Superior temporal gyrus (tissue), 1 donor: ENCODE measurements around the gene CCDC8.
"Not testable (repeated sequence)": the region's sequence is repeated elsewhere in the genome, so short reads cannot be mapped to it uniquely, and the experiment has no call there.

Experiments
- DNase-seq: peaks from one replicate; pipeline ENCODE4 v3.0.0-alpha.2; 2016; ENCODE audit errors: extremely low spot score

CCDC8 gene

DNA sequence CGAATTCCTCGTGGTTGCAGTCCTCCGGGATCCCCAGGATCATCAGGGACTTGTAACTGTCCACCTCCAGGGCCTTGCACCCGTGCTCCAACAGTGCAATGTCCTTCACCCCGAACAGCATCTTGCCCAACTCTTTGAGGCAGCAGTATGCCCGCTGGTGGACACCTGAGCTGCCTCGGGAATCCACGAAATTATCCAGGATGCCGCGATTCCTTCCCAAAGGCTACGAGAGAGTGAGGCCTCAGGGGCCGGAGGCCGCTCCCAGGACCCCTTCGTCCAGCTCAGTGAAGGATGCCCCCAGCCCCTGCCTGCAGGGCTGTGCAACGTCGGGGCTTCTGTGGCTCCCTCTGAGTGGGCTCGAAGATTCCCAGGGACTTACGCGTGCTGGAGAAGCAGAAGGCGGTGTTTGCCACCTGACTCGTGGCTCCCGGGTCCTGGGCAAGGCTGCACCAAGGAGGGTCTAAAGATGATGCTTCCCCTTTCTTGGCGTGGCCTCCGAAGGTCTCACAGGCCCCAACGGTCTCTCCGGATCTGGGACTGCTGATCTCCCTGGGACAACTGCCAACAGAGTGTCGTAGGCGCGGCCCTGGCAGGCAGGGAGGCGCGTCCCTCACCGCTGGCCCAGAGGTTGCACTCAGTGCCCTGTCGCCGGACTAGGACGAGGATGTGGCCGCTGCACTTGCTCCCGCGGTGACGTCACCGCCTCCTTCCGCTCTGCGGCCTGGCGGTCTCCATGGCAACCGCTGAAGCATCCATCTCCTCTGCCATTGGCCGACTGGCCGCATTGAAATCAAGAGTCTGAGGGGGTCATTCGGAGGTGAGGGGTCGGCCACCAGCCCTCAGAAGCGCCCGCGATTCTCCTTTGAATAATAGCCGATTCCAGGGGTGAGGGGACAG lies 15.1 kb upstream of the CCDC8 start, which contains the start of gene PNMA8C:
Gene PNMA8C (minus strand): TSS at position 698 of the 897 bp plus-strand sequence. CDS start 577 bp downstream, at position 121.
- peak; percentile 88 for DNase-seq

DNA sequence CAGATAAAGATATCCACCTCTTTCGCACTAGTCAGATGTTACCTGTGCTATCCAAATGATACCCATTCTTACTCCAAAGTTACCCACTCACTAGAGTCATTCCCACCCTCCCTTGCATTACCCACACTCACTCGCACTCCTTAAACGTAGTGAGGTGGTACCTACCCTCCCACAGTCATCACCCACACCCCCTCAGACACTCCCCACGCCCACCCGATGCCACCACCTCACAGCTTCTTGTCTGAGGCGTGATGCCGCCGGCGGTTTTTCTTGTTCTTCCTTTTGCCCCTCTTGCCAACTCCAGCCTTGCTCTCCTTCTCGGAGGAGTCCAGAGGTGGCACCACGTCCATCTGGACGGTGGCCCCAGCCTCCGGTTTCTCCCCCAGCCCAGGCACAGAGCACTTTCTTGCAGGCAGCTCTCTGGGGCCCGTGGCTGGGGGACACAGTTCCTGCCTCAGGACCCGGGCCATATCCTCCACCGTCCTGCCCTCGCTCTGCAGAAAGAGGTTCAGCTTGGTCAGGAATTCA lies 14.2 kb upstream of the CCDC8 start:
- DNase-seq: no peak

- DNase-seq: peak; percentile 87
Observed at GRCh38 chr19:46426506-46427162, 13.3 kb upstream of the CCDC8 start.

DNA sequence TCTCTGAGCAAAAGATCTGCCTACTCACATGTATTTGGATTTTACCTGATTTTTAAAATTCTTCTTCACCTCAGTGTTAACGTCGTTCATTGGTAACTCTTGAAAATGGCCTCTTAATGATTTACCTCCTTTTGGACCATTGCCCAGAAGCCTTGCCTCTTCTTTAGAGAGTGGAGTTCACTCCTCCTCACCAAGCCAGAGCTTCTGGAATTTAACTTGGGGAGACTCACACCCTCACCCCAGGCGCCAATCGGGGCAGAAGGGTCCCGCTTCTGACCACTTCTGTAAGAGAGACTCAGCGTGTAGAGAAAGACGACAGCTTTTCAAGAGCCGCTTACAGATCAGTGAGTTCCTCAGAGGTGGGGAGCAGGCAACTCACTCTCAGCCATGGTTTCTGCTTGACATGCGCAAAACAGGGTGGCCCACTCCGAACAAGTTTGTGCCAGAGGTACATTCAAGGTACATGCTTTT lies 12.7 kb upstream of the CCDC8 start:
- DNase-seq: peak; percentile 42

GRCh38 chr19:46423188-46423587 lies 9.8 kb upstream of the CCDC8 start:
- DNase-seq: no peak

- no peak for DNase-seq
Observed at GRCh38 chr19:46422344-46422743, 9.0 kb upstream of the CCDC8 start.

GRCh38 chr19:46420056-46420455 lies 6.7 kb upstream of the CCDC8 start:
- DNase-seq: no peak

DNA sequence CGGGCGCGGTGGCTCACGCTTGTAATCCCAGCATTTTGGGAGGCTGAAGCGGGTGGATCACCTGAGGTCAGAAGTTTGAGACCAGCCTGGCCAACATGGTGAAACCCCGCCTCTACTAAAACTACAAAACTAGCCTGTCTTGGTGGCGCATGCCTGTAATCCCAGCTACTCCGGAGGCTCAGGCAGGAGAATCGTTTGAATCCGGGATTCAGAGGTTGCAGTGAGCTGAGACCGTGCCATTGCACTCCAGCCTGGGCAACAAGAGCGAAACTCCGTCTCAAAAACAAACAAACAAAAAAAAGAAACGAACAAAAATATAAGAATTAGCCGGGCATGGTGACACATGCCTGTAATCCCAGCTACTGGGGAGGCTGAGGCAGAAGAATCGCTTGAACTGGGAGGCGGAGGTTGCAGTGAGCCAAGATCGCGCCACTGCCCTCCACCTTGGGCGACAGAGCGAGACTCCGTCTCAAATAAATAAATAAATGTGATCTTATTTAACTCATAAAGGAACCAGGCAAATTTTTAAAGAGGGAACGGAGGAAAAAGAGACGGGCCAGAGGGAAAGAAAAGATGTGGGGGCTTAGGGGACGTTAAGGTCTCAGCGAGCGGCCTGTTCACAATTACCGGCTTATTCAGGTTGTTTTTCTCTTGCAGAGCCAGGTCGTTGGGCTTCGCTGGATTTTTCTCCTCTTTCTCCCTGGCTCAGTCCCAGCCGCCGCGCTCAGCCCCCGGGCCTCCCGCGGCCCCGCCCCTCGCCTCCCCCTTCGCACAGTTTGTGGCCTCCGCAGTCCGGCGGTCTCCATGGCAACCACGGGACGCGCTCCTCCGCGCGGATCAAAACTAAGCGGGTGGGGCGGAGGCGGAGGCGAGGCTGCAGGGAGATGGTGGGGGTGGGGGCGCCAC lies 2.7 kb upstream of the CCDC8 start:
- DNase-seq: peak; percentile 64

DNA sequence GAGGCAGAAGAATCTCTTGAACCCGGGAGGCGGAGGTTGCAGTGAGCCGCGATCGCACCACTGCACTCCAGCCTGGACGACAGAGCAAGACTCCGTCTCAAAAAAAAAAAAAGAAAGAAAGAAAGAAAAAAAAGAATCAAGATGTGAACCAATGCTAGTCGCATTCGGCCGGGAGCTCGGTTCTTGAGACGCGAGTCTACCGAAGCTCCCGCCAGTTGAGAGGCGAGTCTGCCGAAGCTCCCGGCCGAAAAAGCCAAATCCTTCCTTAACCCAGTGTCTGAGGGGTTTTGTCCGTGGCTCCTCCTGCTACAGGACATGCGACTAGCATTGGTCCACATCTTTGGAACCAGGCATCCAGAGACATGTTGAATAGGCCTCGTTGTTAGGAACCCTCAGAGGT lies 1.5 kb upstream of the CCDC8 start:
- DNase-seq: not testable (repeated sequence)

DNA sequence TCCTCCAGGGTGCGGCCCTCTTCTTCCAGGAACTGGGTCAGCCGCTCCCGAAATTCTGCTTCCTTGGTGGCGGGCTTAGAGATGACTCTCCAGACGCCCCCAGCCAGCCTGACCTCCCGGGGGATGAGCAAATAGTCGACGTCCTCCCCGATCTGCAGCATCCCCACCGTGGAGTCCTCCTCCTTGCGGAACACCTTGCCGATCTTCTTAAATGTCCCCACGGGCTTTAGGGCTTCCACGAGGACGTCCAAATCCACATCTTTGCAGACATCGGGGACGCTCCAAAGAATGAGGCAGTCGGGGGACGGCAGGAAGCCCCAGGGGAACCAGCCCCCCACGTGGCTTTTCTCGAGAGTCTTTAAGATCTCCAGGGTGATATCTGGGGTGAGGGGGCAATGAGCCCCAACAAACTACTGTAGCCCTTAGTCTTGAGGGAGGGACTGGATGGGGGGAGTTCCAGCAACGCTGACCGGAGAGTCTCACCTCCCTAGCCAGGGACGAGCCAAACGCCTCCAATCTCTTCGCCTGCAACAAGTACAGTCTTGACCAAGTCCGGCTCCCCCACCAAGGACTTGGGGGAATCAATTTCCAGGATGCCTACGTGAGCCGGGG lies 608 bp downstream of the CCDC8 start:
- no peak for DNase-seq

GRCh38 chr19:46411925-46412649 lies 1.3 kb downstream of the CCDC8 start:
- no peak for DNase-seq

- no peak for DNase-seq
Observed at GRCh38 chr19:46411088-46411924, 2.1 kb downstream of the CCDC8 start.

DNA sequence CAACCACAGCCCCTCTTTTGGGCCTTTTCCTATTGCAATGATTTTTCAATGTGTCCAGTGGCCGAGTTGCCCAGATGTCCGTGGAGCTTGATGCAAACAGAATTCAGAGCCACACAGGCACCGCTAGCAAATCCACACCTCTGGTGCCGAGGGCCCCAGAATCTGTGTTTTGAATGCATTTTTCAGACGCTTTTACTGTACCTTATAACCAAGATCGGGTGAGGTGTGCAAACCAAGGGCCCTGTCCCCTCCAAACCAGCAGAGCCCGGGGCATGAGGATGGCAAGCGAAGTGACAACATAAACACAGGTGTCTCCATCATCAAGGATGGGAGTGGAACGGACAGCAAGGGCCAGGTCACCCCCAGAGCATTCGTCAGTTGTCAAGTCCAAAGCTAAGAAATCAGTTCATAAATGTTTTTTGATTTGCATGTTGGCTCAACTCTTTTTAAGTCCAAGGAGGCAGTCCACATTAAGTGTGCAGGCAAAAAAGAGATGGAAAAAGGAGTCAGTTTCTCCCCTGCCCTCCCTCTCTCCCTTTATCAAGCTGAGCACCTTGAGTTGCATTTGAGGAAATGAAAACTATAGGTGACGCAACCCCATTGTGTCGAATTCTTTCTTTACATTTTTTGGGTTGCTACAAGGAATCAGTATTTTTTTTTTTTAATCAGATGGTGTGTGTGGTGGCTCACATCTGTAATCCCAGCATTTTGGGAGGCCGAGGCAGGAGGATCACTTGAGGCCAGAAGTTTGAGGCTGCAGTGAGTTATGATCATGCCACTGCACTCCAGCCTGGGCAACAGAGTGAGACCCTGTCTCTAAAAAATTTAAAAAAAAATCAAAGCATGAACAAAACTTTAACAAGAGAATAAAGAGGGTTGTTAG lies 2.9 kb downstream of the CCDC8 start:
- no peak for DNase-seq

DNA sequence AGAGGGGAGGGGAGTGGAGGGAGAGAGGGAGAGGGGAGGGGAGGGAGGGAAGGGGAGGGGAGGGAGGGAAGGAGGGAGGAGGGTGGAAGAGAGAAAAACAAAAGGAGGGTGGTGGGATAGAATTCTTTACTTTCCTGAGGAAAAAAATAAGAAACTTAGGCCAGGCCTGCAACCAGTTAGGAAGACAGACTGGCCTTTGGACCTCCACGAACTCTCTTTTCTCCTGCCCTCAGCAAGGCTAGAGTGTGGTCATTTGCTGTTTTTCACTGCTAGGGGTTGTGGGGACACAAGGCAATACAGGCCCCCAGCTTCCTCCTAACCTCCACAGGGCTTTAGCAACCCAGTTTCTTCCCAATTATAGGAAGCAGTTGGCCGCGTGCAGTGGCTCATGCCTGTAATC lies 4.2 kb downstream of the CCDC8 start:
- DNase-seq: no peak

DNA sequence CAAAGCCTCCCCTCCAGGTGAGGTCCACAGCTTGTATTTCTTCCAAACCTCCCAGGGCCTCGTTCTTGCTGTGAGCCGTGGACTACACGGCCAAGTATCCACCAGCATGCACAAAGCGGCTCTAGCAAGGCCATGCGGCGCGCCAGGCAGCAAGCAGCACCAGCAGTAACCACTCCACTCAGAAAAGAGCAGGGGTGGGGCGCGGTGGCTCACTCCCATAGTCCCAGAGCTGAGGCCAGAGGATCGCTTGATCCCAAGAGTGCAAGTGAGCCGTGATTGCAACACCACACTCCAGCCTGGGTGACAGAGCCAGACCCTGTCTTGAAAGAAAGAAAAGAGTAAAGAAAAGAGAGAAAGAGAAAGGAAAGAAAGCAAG lies 4.7 kb downstream of the CCDC8 start:
- no peak for DNase-seq

DNA sequence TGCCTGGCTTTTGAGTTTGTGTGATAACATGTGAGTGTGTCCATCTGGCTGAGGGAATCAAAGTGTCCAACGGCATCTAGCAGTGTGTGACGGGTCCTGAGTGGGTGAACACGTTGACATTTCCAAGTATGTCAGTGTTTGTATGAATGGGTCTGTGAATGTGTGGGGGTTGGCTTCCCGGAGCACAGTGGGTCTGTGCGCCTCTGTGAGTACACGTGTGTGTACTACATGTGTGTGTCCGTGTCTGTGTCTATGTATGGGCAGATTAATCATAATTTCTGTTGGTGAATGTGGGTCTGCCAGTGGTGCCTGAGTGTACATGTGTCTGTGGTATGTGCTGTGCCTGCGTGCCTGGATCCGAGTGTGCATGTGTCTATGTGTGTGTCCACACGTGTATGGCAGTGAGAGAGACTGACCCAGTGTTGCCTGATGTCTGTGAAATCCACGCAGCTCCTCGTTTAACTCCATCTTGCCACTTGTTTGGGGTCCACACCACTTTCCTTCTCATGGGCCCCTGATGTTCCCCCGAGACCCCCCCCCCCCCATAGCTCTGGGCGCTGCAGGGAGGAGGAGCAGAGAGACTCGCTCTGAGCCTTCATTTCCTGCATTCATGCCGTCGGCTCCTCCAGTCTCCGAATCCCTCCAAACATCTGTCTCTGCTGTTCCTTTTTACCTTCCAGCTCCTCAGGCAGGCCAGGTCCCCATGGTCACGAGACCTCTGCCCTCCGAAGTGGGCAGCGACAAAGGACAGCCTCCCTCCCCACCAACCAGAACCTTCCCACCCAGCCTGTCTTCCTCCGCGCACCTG lies 5.3 kb downstream of the CCDC8 start:
- DNase-seq: no peak

DNA sequence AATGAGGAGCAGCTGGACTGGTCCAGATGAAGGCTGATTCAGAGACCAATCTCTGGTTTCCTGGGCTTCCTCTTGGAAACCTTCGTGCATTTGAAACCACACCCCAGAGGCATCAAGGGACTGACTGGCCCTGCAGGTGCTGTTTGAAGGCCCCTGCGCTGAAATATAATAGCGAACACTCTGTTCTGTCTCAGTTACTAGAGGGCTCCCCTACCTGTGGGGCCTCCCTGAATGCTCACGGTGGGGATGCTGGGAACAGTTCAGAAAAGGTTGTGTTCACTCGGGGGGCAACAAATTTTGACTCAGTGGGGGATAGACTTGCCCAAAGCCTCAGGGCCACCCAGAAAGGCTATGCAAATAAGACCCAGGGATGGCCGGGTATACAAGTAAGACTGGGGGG lies 6.4 kb downstream of the CCDC8 start:
- no peak for DNase-seq
